Hematopoietic multipotent progenitor cell treated with erythropoietin and hydrocortisone succinate and interleukin-3 and kit ligand, for 8 days (in vitro differentiated cells): ENCODE measurements around the gene TAF4.
A peak's percentile ranks its signal among the peaks of the same experiment; 100 is the strongest.
"Not testable (repeated sequence)": the region's sequence is repeated elsewhere in the genome, so short reads cannot be mapped to it uniquely, and the experiment has no call there.

Experiments used
- DNase-seq: peaks from one replicate; pipeline ENCODE4 v3.0.0-alpha.2; 2015

Gene TAF4

GRCh38 chr20:61998343-61999121 lies 67.1 kb downstream of the TAF4 start:
- no peak for DNase-seq

- DNase-seq: no peak
These were observed 67.8 kb downstream of the TAF4 start for GRCh38 chr20:61997891-61998290.

GRCh38 chr20:61997372-61997771 lies 68.3 kb downstream of the TAF4 start:
- DNase-seq: no peak

- DNase-seq: no peak
These were observed 71.1 kb downstream of the TAF4 start for GRCh38 chr20:61994546-61994945.

- no peak for DNase-seq
These were observed 72.6 kb downstream of the TAF4 start for GRCh38 chr20:61993058-61993457.

- DNase-seq: no peak
These were observed 74.2 kb downstream of the TAF4 start for GRCh38 chr20:61991476-61991875.

- no peak for DNase-seq
These were observed 75.2 kb downstream of the TAF4 start for GRCh38 chr20:61990484-61990883.

GRCh38 chr20:61989741-61990140 lies 75.9 kb downstream of the TAF4 start:
- no peak for DNase-seq

GRCh38 chr20:61988665-61989064 lies 77.0 kb downstream of the TAF4 start:
- DNase-seq: no peak

- peak; percentile 66 for DNase-seq
These were observed 78.8 kb downstream of the TAF4 start for GRCh38 chr20:61986762-61987321.

- no peak for DNase-seq
These were observed 80.6 kb downstream of the TAF4 start for GRCh38 chr20:61985096-61985495.

GRCh38 chr20:61984431-61984830 lies 81.2 kb downstream of the TAF4 start:
- DNase-seq: not testable (repeated sequence)

- DNase-seq: no peak
These were observed 81.7 kb downstream of the TAF4 start for GRCh38 chr20:61983965-61984364.

GRCh38 chr20:61982951-61983315 lies 82.7 kb downstream of the TAF4 start:
- DNase-seq: no peak

- DNase-seq: no peak
These were observed 83.3 kb downstream of the TAF4 start for GRCh38 chr20:61982191-61982950.

- not testable (repeated sequence) for DNase-seq
These were observed 84.0 kb downstream of the TAF4 start for GRCh38 chr20:61981691-61982090.

GRCh38 chr20:61980647-61981583 lies 84.8 kb downstream of the TAF4 start:
- DNase-seq: peak; percentile 46

GRCh38 chr20:61979701-61980635 lies 85.7 kb downstream of the TAF4 start:
- DNase-seq: no peak

- DNase-seq: no peak
These were observed 86.6 kb downstream of the TAF4 start for GRCh38 chr20:61979090-61979489.

- no peak for DNase-seq
These were observed 87.2 kb downstream of the TAF4 start for GRCh38 chr20:61978491-61978890.

GRCh38 chr20:61977419-61977786 lies 88.3 kb downstream of the TAF4 start:
- DNase-seq: no peak
